Heart left ventricle (tissue), 16 donors: Measurements from ENCODE around the gene RSU1. TPM values are rescaled to one million over a fixed set of nuclear protein-coding genes. Genes with fewer than 3 reads are reported as not detected.
A peak's percentile ranks its signal among the peaks of the same experiment; 100 is the strongest.

Experiments used
- ATAC-seq, 4 donors: fragments of 200-7000 bp; cut with Tn5 transposase; one replicate each; pipeline ENCODE4 v1.9.1; 2020 to 2022; ENCODE audit warnings: moderate library complexity in 4 of 4, mild to moderate bottlenecking in 3 of 4, moderate number of reproducible peaks in 1 of 4
- DNase-seq, 5 donors: peaks; one replicate each; pipeline ENCODE4 v3.0.0-alpha.2; 2020
- H3K27ac ChIP-seq, 12 donors: fragments of 200-600 bp; sonication (generic) in 4 of 12; one replicate each; pipeline versions ENCODE4 v1.5.0 to v1.8.0; 2016 to 2022; ENCODE audit warnings: mild to moderate bottlenecking in 2 of 12
- H3K27me3 ChIP-seq, 9 donors: fragments of 200-600 bp; sonication (generic) in 2 of 9; one replicate each; pipeline versions ENCODE4 v1.5.1 to v1.8.0; 2016 to 2022; ENCODE audit warnings: mild to moderate bottlenecking in 3 of 9
- H3K36me3 ChIP-seq, 9 donors: fragments of 200-600 bp; sonication (generic) in 2 of 9; one replicate each; pipeline versions ENCODE4 v1.5.0 to v1.8.0; 2018 to 2022; ENCODE audit warnings: mild to moderate bottlenecking in 2 of 9
- H3K4me1 ChIP-seq, 12 donors: fragments of 200-600 bp; sonication (generic) in 4 of 12; one replicate each; pipeline versions ENCODE4 v1.5.0 to v1.8.0; 2016 to 2022; ENCODE audit warnings: mild to moderate bottlenecking in 3 of 12
- H3K4me3 ChIP-seq, 12 donors: fragments of 200-600 bp; sonication (generic) in 4 of 12; one replicate each; pipeline versions ENCODE4 v1.5.0 to v1.8.0; 2017 to 2022; ENCODE audit warnings: mild to moderate bottlenecking in 9 of 12, moderate library complexity in 4 of 12
- H3K9me3 ChIP-seq, 12 donors: fragments of 200-600 bp; sonication (generic) in 4 of 12; one replicate each; pipeline versions ENCODE4 v1.5.0 to v1.8.0; 2016 to 2022; ENCODE audit warnings: mild to moderate bottlenecking in 1 of 12
- CTCF ChIP-seq, 12 donors: fragments of 200-600 bp; sonication (generic) in 4 of 12; IDR thresholded peaks; one replicate each; pipeline versions ENCODE4 v1.5.0 to v1.8.0; 2018 to 2022; ENCODE audit warnings: antibody characterized with exemption in 12 of 12, mild to moderate bottlenecking in 5 of 12
- POLR2A ChIP-seq, 2 donors: fragments of 450-650 bp; IDR thresholded peaks; one replicate each; pipeline ENCODE4 v1.6.1; 2017; ENCODE audit warnings: antibody characterized with exemption in 2 of 2, mild to moderate bottlenecking in 2 of 2, moderate library complexity in 2 of 2
- WGBS, 4 donors: extraction: QIAGEN DNeasy Blood & Tissue Kit in 2 of 4; methylation state at CpG; one replicate each; pipeline versions ENCODE4 v1.1.5 to v1.1.7; 2013 to 2018; 5-methylcytosine and 5-hydroxymethylcytosine counted together
- intact Hi-C, 10 donors: fragments of 100-400 bp; cut with DNase I; formaldehyde crosslinking; loops; one replicate each; pipeline versions ENCODE4 v1.11.1 to v1.14.2; 2022
- polyA plus RNA-seq, 2 donors: library from polyadenylated mRNA; stranded (reverse); fragments of 200-250 nt; gene quantifications; one replicate each; pipeline ENCODE4 v1.2.3, GENCODE V29; 2013
- total RNA-seq, 9 donors: library from RNA; depleted of rRNA in 2 of 9; stranded (reverse); fragments of >200 nt in 2 of 9; fragmentation: NEBNext Ultra II Directional in 3 of 9; extraction: Animal tissue kit (Norgen Biotek cat#: 25700) in 3 of 9; gene quantifications; one replicate each; pipeline versions ENCODE4 v1.1.0 to v1.2.4, GENCODE V29; 2016 to 2023
- donor health status: ischemic (EF 13 %, LVEDD 7.1; RV severe dilation, severe dysfunction).
- donor health status: healthy with polysubstance abuse.
- donor health status: DM: no; HTN: yes; CAD: no.
- donor health status: DM: no; HTN: no; CAD: no.
- donor health status: ischemic (EF 25% LVEDD 6.9; RV normal size, moderate dysfunction).
- donor health status: ischemic (EF 25% LVEDD 5.7; RV mildly dilated, moderate dysfunction).
- donor health status: healthy.
- donor health status: DM: yes; HTN: yes; CAD: no.
- donor health status: ischemic (EF 35%, LVEDD 5.7; RV mildly dilated, moderate dysfunction).
- donor health status: nonischemic (EF 11% LVEDD 7.7; RV severe dilation, severe dysfunction).
- donor health status: DM: yes; HTN: yes; CAD: no.
- donor health status: PGD.
- donor health status: ischemic (EF 29% LVEDD 5.4; RV normal size, mild dysfunction).
- donor health status: nonischemic (EF 23%, LVEDD 6.1; RV moderate dilation, normal function).

Gene RSU1
- total and polyA plus RNA-seq, 11 donors: 29.6 to 84.1 (median 53.0) TPM

- no peak overlapping the region for H3K4me3 ChIP-seq
- no peaks in the 10 kb centered on the region for H3K27me3 ChIP-seq
- WGBS, 4 donors: 65 to 80% (median 75%) methylated on average over 6 of the region's 6 CpGs
- ATAC-seq (peak in 3 of 4 donors; percentile 29 to 81 (median 61)), DNase-seq (peak in 1 of 5 donors; percentile 29)
- H3K27ac ChIP-seq: no peak overlapping the region
- TF ChIP-seq POLR2A (IDR thresholded peaks at IDR 0.05): no peak
- no peak for TF ChIP-seq CTCF (IDR thresholded peaks at IDR 0.05)
- intact Hi-C loops: no loop called here
- H3K9me3 ChIP-seq: no peaks in the 10 kb centered on the region
- no peaks in the 10 kb centered on the region for H3K36me3 ChIP-seq
- H3K4me1 ChIP-seq: peaks cover 0 to 4% (median 0%) of the 10 kb centered on the region in 12 donors
Observed at GRCh38 chr10:16585103-16585502, 232.1 kb downstream of the RSU1 start.

DNA sequence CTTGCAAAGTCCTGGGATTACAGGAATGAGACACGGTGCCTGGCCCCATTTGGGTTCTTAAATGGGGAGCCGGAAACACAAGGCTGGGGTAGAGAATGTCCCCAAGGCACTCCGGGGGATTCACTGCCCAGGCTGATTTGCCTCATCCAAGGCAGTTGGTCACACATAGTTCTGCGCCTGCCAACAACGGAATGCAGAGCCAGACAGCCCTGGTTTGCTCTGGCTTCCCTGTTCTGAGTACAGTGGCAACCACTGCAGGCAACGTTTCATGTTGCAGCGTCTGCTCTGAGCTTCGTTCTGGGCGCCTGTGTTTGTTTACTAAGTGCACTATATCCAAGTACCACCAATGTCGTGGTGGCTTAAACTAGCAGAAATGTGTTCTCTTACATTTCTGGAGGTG, 233.8 kb downstream of the RSU1 start:
- DNase-seq (peak in 3 of 5 donors; percentile 29 to 53 (median 44)), ATAC-seq (peak; percentile 79 to 95 (median 86))
- H3K27ac ChIP-seq: no peak overlapping the region
- H3K36me3 ChIP-seq: no peaks in the 10 kb centered on the region
- intact Hi-C loops: no loop called here
- no peak for TF ChIP-seq CTCF (IDR thresholded peaks at IDR 0.05)
- TF ChIP-seq POLR2A (IDR thresholded peaks at IDR 0.05): no peak
- H3K4me1 ChIP-seq: peaks cover 0 to 4% (median 0%) of the 10 kb centered on the region in 12 donors
- WGBS, 4 donors: 49 to 68% (median 63%) methylated on average over 9 to 10 of the region's 10 CpGs
- H3K27me3 ChIP-seq: no peaks in the 10 kb centered on the region
- no peaks in the 10 kb centered on the region for H3K9me3 ChIP-seq
- H3K4me3 ChIP-seq: peak overlapping the region in 1 of 12 donors; percentile 26

DNA sequence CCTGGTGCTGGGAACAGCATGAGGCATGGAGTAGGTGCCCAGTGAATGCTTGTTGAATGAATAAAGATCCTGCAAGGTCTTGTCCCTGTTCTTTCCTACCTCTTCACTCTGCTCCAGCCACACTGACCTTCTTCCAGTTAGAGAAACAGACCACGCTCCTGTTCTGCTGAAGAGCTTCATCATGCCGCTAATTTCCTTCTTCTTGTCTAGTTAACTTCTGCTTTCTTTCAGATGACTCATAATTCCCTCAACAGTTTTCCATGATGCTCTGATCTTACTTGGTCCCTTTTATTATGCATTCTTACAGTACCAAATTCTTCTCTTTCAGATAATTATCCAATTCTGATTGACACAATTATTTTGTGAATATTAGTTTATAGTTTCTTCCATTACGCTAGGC, 236.0 kb downstream of the RSU1 start:
- WGBS, 4 donors: 89 to 93% (median 91%) methylated on average over 3 of the region's 3 CpGs
- no peak for DNase-seq
- Histone ChIP-seq H3K4me3 (no peak overlapping the region), H3K27me3 (no peaks in the 10 kb centered on the region), H3K27ac (no peak overlapping the region), H3K9me3 (peaks cover 0 to 8% (median 0%) of the 10 kb centered on the region in 12 donors), H3K4me1 (peaks cover 0 to 3% (median 0%) of the 10 kb centered on the region in 12 donors), H3K36me3 (no peaks in the 10 kb centered on the region)
- TF ChIP-seq CTCF (IDR thresholded peaks at IDR 0.05): no peak
- intact Hi-C loops: no loop called here
- no peak for ATAC-seq

GRCh38 chr10:16570731-16571130, 246.5 kb downstream of the RSU1 start:
- Histone ChIP-seq H3K4me3 (no peak overlapping the region), H3K27ac (no peak overlapping the region), H3K4me1 (peaks cover 0 to 9% (median 0%) of the 10 kb centered on the region in 12 donors), H3K36me3 (no peaks in the 10 kb centered on the region), H3K27me3 (peaks cover 0 to 1% (median 0%) of the 10 kb centered on the region in 9 donors), H3K9me3 (peaks cover 0 to 4% (median 0%) of the 10 kb centered on the region in 12 donors)
- TF ChIP-seq POLR2A (IDR thresholded peaks at IDR 0.05) (no peak), CTCF (IDR thresholded peaks at IDR 0.05) (no peak)
- DNase-seq (no peak), ATAC-seq (no peak)
- 69 to 80% (median 72%) methylated on average over 4 of the region's 4 CpGs for WGBS, 4 donors
- intact Hi-C loops: no loop called here
